WI38 (cell line): ENCODE results near the gene WIPF3.
"Not testable (repeated sequence)": the region's sequence is repeated elsewhere in the genome, so short reads cannot be mapped to it uniquely, and the experiment has no call there.

Experiments used
- H3K4me3 ChIP-seq: 2 replicates; pipeline ENCODE4 v1.5.1; 2011; ENCODE audit warnings: low read depth, mild to moderate bottlenecking, control low read depth, low read length
- TF ChIP-seq, protein P1 (sequence below): IDR thresholded peaks from 2 replicates; pipeline ENCODE4 v1.5.1; 2012; ENCODE audit warnings: low read depth, mild to moderate bottlenecking, control low read depth, low read length

The WIPF3 gene

DNA sequence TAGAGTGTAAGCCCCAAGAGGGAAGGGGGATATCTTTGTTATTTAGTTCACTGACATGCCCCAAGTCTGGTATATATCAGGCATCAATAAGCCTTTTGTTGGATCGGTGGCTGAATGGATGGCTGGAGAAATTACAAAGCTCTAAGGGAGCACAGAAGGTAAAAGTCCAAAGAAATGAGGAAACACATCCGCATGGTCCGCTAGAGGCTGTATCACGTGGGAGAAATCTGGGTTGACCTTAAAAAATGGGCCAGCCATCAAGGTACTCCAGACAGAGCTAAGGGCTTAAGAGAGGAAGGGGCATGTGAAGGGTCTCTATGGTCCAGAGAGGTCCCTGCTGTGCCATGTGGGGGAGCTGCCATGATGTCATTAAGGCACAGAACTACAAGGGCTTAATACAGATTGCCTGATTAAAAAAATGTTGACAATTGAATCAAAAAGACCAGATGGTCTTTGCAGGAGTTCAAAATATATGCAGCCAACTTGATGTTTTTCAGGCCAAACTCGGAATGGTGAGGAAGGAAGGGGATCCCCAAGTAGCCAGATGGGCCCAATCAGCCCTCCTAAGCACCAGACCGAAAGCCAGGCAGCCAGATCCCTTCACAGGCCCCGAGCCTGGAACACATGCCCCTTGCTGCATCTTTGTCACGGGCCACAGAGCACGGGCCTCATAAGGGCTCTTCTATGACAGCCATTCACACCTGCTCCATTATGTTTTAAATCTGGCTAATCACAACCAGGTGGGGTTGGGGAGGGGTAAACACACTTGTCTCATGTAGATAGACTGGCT is 151.4 kb downstream of the WIPF3 start:
- TF ChIP-seq, protein P1, sequence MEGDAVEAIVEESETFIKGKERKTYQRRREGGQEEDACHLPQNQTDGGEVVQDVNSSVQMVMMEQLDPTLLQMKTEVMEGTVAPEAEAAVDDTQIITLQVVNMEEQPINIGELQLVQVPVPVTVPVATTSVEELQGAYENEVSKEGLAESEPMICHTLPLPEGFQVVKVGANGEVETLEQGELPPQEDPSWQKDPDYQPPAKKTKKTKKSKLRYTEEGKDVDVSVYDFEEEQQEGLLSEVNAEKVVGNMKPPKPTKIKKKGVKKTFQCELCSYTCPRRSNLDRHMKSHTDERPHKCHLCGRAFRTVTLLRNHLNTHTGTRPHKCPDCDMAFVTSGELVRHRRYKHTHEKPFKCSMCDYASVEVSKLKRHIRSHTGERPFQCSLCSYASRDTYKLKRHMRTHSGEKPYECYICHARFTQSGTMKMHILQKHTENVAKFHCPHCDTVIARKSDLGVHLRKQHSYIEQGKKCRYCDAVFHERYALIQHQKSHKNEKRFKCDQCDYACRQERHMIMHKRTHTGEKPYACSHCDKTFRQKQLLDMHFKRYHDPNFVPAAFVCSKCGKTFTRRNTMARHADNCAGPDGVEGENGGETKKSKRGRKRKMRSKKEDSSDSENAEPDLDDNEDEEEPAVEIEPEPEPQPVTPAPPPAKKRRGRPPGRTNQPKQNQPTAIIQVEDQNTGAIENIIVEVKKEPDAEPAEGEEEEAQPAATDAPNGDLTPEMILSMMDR = no peak
- H3K4me3 ChIP-seq = no peak overlapping the region

DNA sequence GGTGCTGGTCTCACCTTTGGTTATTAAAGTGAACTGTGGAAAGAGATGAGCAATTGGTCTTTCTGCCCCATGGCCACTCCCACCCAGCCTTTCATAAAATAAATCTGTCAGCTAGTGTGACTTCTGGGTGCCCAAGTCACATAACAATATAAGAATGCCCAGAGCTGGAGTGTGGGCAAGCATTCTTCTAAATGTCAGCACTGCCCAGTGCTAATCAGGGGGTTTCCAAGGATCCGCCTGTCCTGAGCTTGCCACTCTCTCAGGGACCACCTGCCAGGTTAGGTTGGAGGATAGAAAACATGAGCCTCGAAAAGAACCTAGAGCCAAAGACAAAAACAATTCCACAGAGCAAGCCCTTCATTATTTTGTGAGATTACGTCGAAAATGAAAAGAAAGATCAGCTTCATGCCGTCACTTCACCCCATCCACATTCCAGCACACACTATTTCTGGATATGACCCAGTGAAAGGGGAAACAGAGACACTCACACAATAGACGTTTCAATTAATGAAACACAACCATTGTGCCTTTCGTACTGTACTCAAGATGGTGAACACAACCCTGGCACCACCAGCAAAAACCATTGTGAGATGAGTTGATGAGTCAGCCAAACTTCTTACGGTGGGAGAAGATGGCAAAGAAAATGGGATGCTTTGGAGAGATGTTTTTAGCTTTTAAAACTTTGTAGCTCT is 152.5 kb downstream of the WIPF3 start:
- no peak overlapping the region for H3K4me3 ChIP-seq
- TF ChIP-seq, protein P1 = no peak

DNA sequence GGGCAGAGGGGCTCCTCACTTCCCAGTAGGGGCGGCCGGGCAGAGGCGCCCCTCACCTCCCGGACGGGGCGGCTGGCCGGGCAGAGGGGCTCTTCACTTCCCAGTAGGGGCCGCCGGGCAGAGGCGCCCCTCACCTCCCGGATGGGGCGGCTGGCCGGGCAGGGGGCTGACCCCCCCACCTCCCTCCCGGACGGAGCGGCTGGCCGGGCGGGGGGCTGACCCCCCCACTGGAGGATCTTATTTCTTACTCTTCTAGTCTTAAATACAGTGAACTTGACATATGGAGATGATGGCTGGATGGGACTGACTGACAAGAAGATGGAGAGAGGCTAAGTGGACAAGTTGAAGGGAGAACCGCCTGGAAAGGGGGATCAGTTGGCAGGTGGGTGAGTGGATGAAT is 155.3 kb downstream of the WIPF3 start:
- H3K4me3 ChIP-seq = not testable (repeated sequence)

DNA sequence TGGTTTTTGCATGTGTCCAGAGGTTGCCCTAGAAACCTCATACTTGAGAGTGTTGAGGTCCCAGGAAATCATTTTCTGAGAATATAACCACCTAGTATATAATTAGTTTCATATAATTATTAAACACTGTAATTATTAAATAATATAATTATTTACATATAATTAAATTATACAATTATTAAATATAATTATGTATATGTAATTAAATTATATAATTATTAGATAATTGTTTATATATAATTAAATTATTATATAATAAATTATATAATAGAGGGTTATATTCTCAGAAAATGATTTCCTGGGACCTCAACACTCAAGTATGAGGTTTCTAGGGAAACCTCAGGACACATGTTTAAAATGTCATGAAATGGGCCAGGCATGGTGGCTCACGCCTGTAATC is 155.7 kb downstream of the WIPF3 start:
- no peak overlapping the region for H3K4me3 ChIP-seq
- TF ChIP-seq, protein P1 = no peak

DNA sequence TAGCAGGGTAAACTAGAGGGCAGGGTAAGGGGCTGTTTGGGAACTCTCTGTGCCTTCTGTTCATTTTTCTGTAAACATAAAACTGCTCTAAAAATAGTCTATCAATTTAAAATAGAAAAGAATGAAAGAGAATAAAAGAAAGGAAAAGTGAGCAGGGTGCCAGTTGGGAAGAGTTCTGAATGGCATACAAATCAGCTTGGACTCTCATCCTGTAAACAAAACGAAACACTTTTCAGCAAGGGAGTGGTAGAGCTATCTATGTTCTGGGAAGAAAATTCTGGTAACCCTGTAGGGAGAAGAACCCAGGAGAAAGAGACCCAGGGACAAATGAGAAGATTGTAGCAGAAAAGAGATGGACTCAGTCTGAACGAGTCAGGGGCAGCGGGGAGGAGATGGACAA is 158.7 kb downstream of the WIPF3 start:
- TF ChIP-seq, protein P1 = no peak
- no peak overlapping the region for H3K4me3 ChIP-seq
